Breast epithelium (tissue), 4 donors: ENCODE results near the gene FHIT. TPM values are rescaled to one million over a fixed set of nuclear protein-coding genes. Genes with fewer than 3 reads are reported as not detected.

Source experiments
- DNase-seq, 2 donors: peaks; one replicate each; pipeline ENCODE4 v3.0.0-alpha.2; 2019; ENCODE audit warnings: low spot score in 2 of 2
- H3K27ac ChIP-seq, 2 donors: fragments of 200-600 bp; sonication (generic) in 1 of 2; one replicate each; pipeline ENCODE4 v1.5.1; 2016 to 2019; ENCODE audit warnings: mild to moderate bottlenecking in 1 of 2
- H3K27me3 ChIP-seq, 2 donors: fragments of 200-600 bp; sonication (generic) in 1 of 2; one replicate each; pipeline versions ENCODE4 v1.5.1 to v1.6.0; 2017 to 2019; ENCODE audit warnings: control low read depth in 1 of 2, mild to moderate bottlenecking in 1 of 2
- H3K36me3 ChIP-seq: fragments of 200-600 bp; one replicate; pipeline ENCODE4 v1.5.1; 2019
- H3K4me1 ChIP-seq, 2 donors: fragments of 200-600 bp; sonication (generic); one replicate each; pipeline ENCODE4 v1.5.1; 2016 to 2019; ENCODE audit warnings: control low read depth in 1 of 2
- H3K4me3 ChIP-seq, 3 donors: fragments of 200-600 bp; sonication (generic); 1 replicate in 2 of 3; 2 replicates in 1 of 3; pipeline ENCODE4 v1.5.1; 2016 to 2019; ENCODE audit warnings: mild to moderate bottlenecking in 3 of 3, moderate library complexity in 2 of 3
- H3K9me3 ChIP-seq, 2 donors: fragments of 200-600 bp; sonication (generic) in 1 of 2; one replicate each; pipeline ENCODE4 v1.5.1; 2016 to 2019; ENCODE audit warnings: control low read depth in 1 of 2
- POLR2A ChIP-seq: fragments of 450-650 bp; IDR thresholded peaks from one replicate; pipeline ENCODE4 v1.6.1; 2016; ENCODE audit warnings: antibody characterized with exemption, mild to moderate bottlenecking, moderate library complexity
- POLR2AphosphoS5 ChIP-seq, 3 donors: sonication (generic); formaldehyde crosslinking; IDR thresholded peaks; one replicate each; pipeline ENCODE4 v1.6.1; 2017; ENCODE audit warnings: antibody characterized with exemption in 3 of 3
- intact Hi-C: fragments of 100-400 bp; cut with DNase I; formaldehyde crosslinking; loops from one replicate; pipeline ENCODE4 v1.15.1; 2023; ENCODE audit warnings: low total_unique reads
- total RNA-seq, 3 donors: library from RNA; depleted of rRNA; stranded (reverse); fragments of >200 nt; gene quantifications; one replicate each; pipeline ENCODE4 v1.1.0, GENCODE V29; 2016
- TF ChIP-seq, protein P1 (sequence below), 3 donors: fragments of 450-650 bp; IDR thresholded peaks; one replicate each; pipeline ENCODE4 v1.5.1; 2016 to 2017; ENCODE audit warnings: antibody characterized with exemption in 3 of 3, mild to moderate bottlenecking in 3 of 3, moderate library complexity in 3 of 3

The FHIT gene
- total RNA-seq, 3 donors from 2014 or later: 9.0 to 19.2 (median 17.7) TPM

GRCh38 chr3:60364475-60364874 is 886.8 kb downstream of the FHIT start:
- intact Hi-C loops: no loop called here
- Histone ChIP-seq H3K4me3 (no peak overlapping the region), H3K36me3 (no peaks in the 10 kb centered on the region), H3K27me3 (no peaks in the 10 kb centered on the region), H3K27ac (no peak overlapping the region), H3K4me1 (no peaks in the 10 kb centered on the region), H3K9me3 (no peaks in the 10 kb centered on the region)
- TF ChIP-seq POLR2A: no peak
- no peak for TF ChIP-seq POLR2AphosphoS5 (IDR thresholded peaks at IDR 0.05)
- TF ChIP-seq, protein P1, sequence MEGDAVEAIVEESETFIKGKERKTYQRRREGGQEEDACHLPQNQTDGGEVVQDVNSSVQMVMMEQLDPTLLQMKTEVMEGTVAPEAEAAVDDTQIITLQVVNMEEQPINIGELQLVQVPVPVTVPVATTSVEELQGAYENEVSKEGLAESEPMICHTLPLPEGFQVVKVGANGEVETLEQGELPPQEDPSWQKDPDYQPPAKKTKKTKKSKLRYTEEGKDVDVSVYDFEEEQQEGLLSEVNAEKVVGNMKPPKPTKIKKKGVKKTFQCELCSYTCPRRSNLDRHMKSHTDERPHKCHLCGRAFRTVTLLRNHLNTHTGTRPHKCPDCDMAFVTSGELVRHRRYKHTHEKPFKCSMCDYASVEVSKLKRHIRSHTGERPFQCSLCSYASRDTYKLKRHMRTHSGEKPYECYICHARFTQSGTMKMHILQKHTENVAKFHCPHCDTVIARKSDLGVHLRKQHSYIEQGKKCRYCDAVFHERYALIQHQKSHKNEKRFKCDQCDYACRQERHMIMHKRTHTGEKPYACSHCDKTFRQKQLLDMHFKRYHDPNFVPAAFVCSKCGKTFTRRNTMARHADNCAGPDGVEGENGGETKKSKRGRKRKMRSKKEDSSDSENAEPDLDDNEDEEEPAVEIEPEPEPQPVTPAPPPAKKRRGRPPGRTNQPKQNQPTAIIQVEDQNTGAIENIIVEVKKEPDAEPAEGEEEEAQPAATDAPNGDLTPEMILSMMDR (IDR thresholded peaks at IDR 0.05): no peak
- no peak for DNase-seq

DNA sequence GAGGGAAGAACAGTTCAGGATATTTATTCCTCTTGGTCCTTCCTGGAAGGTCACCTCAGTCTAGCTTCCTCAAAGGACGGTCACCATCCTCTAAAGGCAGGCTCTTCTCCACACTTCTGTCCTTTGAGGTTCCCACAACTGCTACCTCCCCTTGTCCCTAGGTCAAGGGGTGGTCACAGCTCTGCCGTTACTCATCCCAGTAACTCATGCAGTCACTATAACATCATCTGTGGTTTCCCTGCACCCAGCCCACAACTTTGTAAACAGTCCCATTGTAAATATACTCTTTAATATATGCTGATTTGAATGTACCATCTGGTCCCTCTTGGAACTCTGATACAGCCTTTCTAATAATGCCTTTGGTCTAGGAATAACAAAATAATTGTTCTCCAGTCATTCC is 887.4 kb downstream of the FHIT start:
- DNase-seq: no peak
- Histone ChIP-seq H3K9me3 (no peaks in the 10 kb centered on the region), H3K36me3 (no peaks in the 10 kb centered on the region), H3K4me3 (no peak overlapping the region), H3K4me1 (no peaks in the 10 kb centered on the region), H3K27ac (no peak overlapping the region), H3K27me3 (no peaks in the 10 kb centered on the region)
- TF ChIP-seq POLR2AphosphoS5 (IDR thresholded peaks at IDR 0.05): no peak
- TF ChIP-seq, protein P1 (IDR thresholded peaks at IDR 0.05): no peak
- intact Hi-C loops: no loop called here

DNA sequence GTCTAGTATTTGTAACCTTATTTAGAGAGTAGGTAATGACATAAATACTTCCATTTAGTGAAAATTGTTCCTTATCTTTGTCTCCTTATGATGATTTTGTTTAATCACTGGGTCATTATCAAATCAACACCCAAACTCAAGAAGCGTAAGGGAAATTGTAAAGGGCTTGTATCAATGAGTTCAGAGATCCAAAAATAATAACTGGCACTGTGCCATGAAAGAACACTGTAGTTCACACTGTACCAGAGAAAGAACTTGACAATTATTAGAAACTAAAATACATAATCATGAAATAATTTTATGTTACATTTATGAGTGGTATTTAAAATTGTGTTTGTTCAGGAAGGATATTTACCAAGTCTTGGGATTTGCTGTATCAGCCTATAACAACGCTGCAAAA is 895.4 kb downstream of the FHIT start:
- no peak overlapping the region for H3K27ac ChIP-seq
- no peak overlapping the region for H3K4me3 ChIP-seq
- H3K9me3 ChIP-seq: no peaks in the 10 kb centered on the region
- no peak for DNase-seq
- no peaks in the 10 kb centered on the region for H3K27me3 ChIP-seq
- intact Hi-C loops: no loop called here
- no peaks in the 10 kb centered on the region for H3K36me3 ChIP-seq
- TF ChIP-seq, protein P1 (IDR thresholded peaks at IDR 0.05): no peak
- TF ChIP-seq POLR2AphosphoS5 (IDR thresholded peaks at IDR 0.05) (no peak), POLR2A (no peak)
- H3K4me1 ChIP-seq: no peaks in the 10 kb centered on the region

DNA sequence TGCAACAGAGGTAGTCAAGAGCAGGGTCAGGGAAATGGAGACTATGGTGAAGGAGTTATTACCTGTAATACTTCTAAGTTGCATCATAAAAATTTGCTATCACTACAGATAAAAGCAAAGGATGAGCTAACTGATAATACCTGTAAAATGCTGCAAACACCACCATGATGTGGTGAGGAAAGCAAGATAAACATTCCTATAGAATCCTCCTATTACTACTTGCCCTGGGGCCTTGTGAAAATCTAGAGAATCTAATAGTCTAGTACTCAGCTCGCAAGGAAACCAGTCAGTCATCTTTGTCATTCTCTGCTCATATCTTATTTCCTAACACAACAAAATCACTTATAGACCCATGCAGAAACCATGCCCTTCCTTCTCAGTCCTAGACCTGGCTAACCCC is 899.8 kb downstream of the FHIT start:
- no peak for DNase-seq
- intact Hi-C loops: no loop called here

DNA sequence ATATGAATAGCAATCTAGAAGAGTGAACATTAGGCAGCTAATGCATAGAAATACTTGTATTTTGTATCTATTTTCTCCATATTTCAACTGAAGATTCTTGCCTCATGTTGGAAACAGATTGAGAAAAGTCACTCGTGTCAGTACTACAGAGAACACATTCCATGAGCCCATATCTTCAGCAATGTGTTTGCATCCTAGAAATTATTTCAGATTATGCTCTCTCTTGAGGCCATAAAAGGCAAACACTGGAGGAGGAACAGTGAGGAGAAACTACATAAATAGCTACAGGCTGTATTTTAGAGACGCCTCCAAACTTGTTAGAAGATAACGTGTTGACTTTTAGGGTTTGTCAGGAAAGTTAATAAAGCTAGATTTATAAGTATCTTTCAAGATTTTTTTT is 906.9 kb downstream of the FHIT start:
- Histone ChIP-seq H3K27ac (no peak overlapping the region), H3K27me3 (no peaks in the 10 kb centered on the region), H3K36me3 (peaks cover 5% of the 10 kb centered on the region), H3K9me3 (no peaks in the 10 kb centered on the region), H3K4me1 (no peaks in the 10 kb centered on the region), H3K4me3 (no peak overlapping the region)
- intact Hi-C loops: no loop called here
- no peak for DNase-seq
- no peak for TF ChIP-seq POLR2A
- TF ChIP-seq, protein P1 (IDR thresholded peaks at IDR 0.05): no peak
- no peak for TF ChIP-seq POLR2AphosphoS5 (IDR thresholded peaks at IDR 0.05)

More for the DNA sequence above, 899.8 kb downstream of the FHIT start:
- no peaks in the 10 kb centered on the region for H3K4me1 ChIP-seq
- H3K4me3 ChIP-seq: no peak overlapping the region
- no peak overlapping the region for H3K27ac ChIP-seq
- no peaks in the 10 kb centered on the region for H3K27me3 ChIP-seq
- H3K36me3 ChIP-seq: peaks cover 5% of the 10 kb centered on the region
- H3K9me3 ChIP-seq: no peaks in the 10 kb centered on the region
- TF ChIP-seq POLR2A (no peak), POLR2AphosphoS5 (IDR thresholded peaks at IDR 0.05) (no peak)
- TF ChIP-seq, protein P1 (IDR thresholded peaks at IDR 0.05): no peak
